ENCODE measurements around the gene TRIM9.

TRIM9 gene

GRCh38 chr14:50977863-50978528, 116.9 kb downstream of the TRIM9 start:
- ATAC-seq, result no peak

GRCh38 chr14:50974118-50974517, 120.8 kb downstream of the TRIM9 start:
- ATAC-seq, result no peak
- no peak for TF ChIP-seq TCF4 (CRISPR knock-in tag; IDR thresholded peaks at IDR 0.05; ENCODE audit: borderline replicate concordance)
- TF ChIP-seq ZNF8 (CRISPR knock-in tag; IDR thresholded peaks at IDR 0.05), result no peak
- TF ChIP-seq OSR1 (CRISPR knock-in tag; IDR thresholded peaks at IDR 0.05), result no peak
- no peak for TF ChIP-seq ARNTL (CRISPR knock-in tag; IDR thresholded peaks at IDR 0.05; ENCODE audit: borderline replicate concordance, low read depth)
- TF ChIP-seq CSRNP3 (CRISPR knock-in tag; IDR thresholded peaks at IDR 0.05), result no peak
- TF ChIP-seq SNAI2 (CRISPR knock-in tag; IDR thresholded peaks at IDR 0.05), result no peak
- TF ChIP-seq BACH2 (CRISPR knock-in tag; IDR thresholded peaks at IDR 0.05; ENCODE audit: borderline replicate concordance), result no peak
- no peak for TF ChIP-seq RARB (CRISPR knock-in tag; IDR thresholded peaks at IDR 0.05)
- TF ChIP-seq CREB5 (CRISPR knock-in tag; IDR thresholded peaks at IDR 0.05; ENCODE audit: low read depth), result no peak
- TF ChIP-seq TSHZ2 (CRISPR knock-in tag; IDR thresholded peaks at IDR 0.05), result no peak
- TF ChIP-seq ZC3H10 (CRISPR knock-in tag; IDR thresholded peaks at IDR 0.05), result no peak

More at GRCh38 chr14:50977863-50978528, 116.9 kb downstream of the TRIM9 start:
- TF ChIP-seq OSR1 (CRISPR knock-in tag; IDR thresholded peaks at IDR 0.05), result no peak
- no peak for TF ChIP-seq POU6F1 (CRISPR knock-in tag; IDR thresholded peaks at IDR 0.05; ENCODE audit: borderline replicate concordance, low read depth)
- no peak for TF ChIP-seq ISL1 (CRISPR knock-in tag; IDR thresholded peaks at IDR 0.05)
- no peak for TF ChIP-seq CSDC2 (CRISPR knock-in tag; IDR thresholded peaks at IDR 0.05)

GRCh38 chr14:50972734-50973133, 122.2 kb downstream of the TRIM9 start:
- ATAC-seq, result no peak
- TF ChIP-seq RARB (CRISPR knock-in tag; IDR thresholded peaks at IDR 0.05), result no peak
- no peak for TF ChIP-seq ZNF70 (CRISPR knock-in tag; IDR thresholded peaks at IDR 0.05)
- no peak for TF ChIP-seq ZNF8 (CRISPR knock-in tag; IDR thresholded peaks at IDR 0.05)
- TF ChIP-seq ZFP3 (CRISPR knock-in tag; IDR thresholded peaks at IDR 0.05), result no peak
- TF ChIP-seq OSR1 (CRISPR knock-in tag; IDR thresholded peaks at IDR 0.05), result no peak
- no peak for TF ChIP-seq ESRRG (CRISPR knock-in tag; IDR thresholded peaks at IDR 0.05)
- no peak for TF ChIP-seq CSRNP3 (CRISPR knock-in tag; IDR thresholded peaks at IDR 0.05)
- no peak for TF ChIP-seq CREB5 (CRISPR knock-in tag; IDR thresholded peaks at IDR 0.05; ENCODE audit: low read depth)
- no peak for TF ChIP-seq BACH2 (CRISPR knock-in tag; IDR thresholded peaks at IDR 0.05; ENCODE audit: borderline replicate concordance)
